Measurements from ENCODE around the gene LRRC8C. TPM values are rescaled to one million over a fixed set of nuclear protein-coding genes. Genes with fewer than 3 reads are reported as not detected.

LRRC8C gene
- total and polyA plus RNA-seq, 10 donors = 3.7 to 33.0 (median 21.6) TPM

- Histone ChIP-seq H3K4me3 (peak overlapping the region in 3 of 8 donors; percentile 8 to 45 (median 14)), H3K36me3 (no peaks in the 10 kb centered on the region), H3K27me3 (replicated peaks in 1 of 7) (no peaks in the 10 kb centered on the region), H3K9me3 (no peaks in the 10 kb centered on the region), H3K4me1 (peaks cover 25 to 98% (median 61%) of the 10 kb centered on the region in 6 donors), H3K27ac (peak overlapping the region in 7 of 8 donors; percentile 38 to 81 (median 74))
- WGBS, 5 donors = 53 to 66% (median 63%) methylated on average over 2 of the region's 2 CpGs
- DNase-seq = no peak
- TF ChIP-seq POLR2AphosphoS5 (IDR thresholded peaks at IDR 0.05) (no peak), POLR2A (IDR thresholded peaks at IDR 0.05) (no peak), CTCF (IDR thresholded peaks at IDR 0.05 in 8 of 11, conservative IDR thresholded peaks at IDR 0.05 in 3 of 11) (no peak)
- intact Hi-C loops (cut with DNase I; ENCODE audit: low total_unique reads) = no loop called here
Measured at GRCh38 chr1:89758156-89758555, 125.2 kb downstream of the LRRC8C start.

- intact Hi-C loops (cut with DNase I; ENCODE audit: low total_unique reads) = no loop called here
- DNase-seq = no peak
- Histone ChIP-seq H3K9me3 (no peaks in the 10 kb centered on the region), H3K4me3 (no peak overlapping the region), H3K36me3 (no peaks in the 10 kb centered on the region), H3K27ac (peak overlapping the region in 5 of 8 donors; percentile 22 to 81 (median 74)), H3K27me3 (replicated peaks in 1 of 7) (no peaks in the 10 kb centered on the region), H3K4me1 (peaks cover 29 to 100% (median 65%) of the 10 kb centered on the region in 6 donors)
- WGBS, 5 donors = 76 to 89% (median 85%) methylated on average over 2 of the region's 2 CpGs
- TF ChIP-seq POLR2AphosphoS5 (IDR thresholded peaks at IDR 0.05) (no peak), POLR2A (IDR thresholded peaks at IDR 0.05) (no peak), CTCF (IDR thresholded peaks at IDR 0.05 in 8 of 11, conservative IDR thresholded peaks at IDR 0.05 in 3 of 11) (no peak)
Measured at GRCh38 chr1:89759036-89759435, 126.1 kb downstream of the LRRC8C start.

- intact Hi-C loops (cut with DNase I; ENCODE audit: low total_unique reads) = loop anchor here (5.0 kb wide), 1 partner anchor 278 kb away; no protein-coding TSS in a partner anchor
- Histone ChIP-seq H3K4me3 (no peak overlapping the region), H3K27me3 (replicated peaks in 1 of 7) (no peaks in the 10 kb centered on the region), H3K27ac (peak overlapping the region in 5 of 8 donors; percentile 3 to 76 (median 49)), H3K9me3 (no peaks in the 10 kb centered on the region), H3K4me1 (peaks cover 29 to 85% (median 56%) of the 10 kb centered on the region in 6 donors), H3K36me3 (no peaks in the 10 kb centered on the region)
- TF ChIP-seq CTCF (IDR thresholded peaks at IDR 0.05 in 8 of 11, conservative IDR thresholded peaks at IDR 0.05 in 3 of 11) = no peak
- TF ChIP-seq POLR2A (IDR thresholded peaks at IDR 0.05) = no peak
- no peak for TF ChIP-seq POLR2AphosphoS5 (IDR thresholded peaks at IDR 0.05)
- 63 to 69% (median 65%) methylated on average over 3 of the region's 3 CpGs for whole genome bisulfite sequencing, 5 donors
- no peak for DNase-seq
Measured at GRCh38 chr1:89760496-89760895, 127.6 kb downstream of the LRRC8C start.

- Histone ChIP-seq H3K4me1 (peaks cover 29 to 77% (median 52%) of the 10 kb centered on the region in 6 donors), H3K9me3 (no peaks in the 10 kb centered on the region), H3K27ac (peak overlapping the region in 3 of 8 donors; percentile 4 to 77 (median 76)), H3K36me3 (no peaks in the 10 kb centered on the region), H3K27me3 (replicated peaks in 1 of 7) (no peaks in the 10 kb centered on the region), H3K4me3 (no peak overlapping the region)
- intact Hi-C loops (cut with DNase I; ENCODE audit: low total_unique reads) = loop anchor here (5.0 kb wide), 1 partner anchor 279 kb away; no protein-coding TSS in a partner anchor
- DNase-seq = no peak
- WGBS, 5 donors = 58 to 77% (median 69%) methylated on average over 1 of the region's 1 CpG
- no peak for TF ChIP-seq POLR2A (IDR thresholded peaks at IDR 0.05)
- no peak for TF ChIP-seq POLR2AphosphoS5 (IDR thresholded peaks at IDR 0.05)
- TF ChIP-seq CTCF (IDR thresholded peaks at IDR 0.05 in 8 of 11, conservative IDR thresholded peaks at IDR 0.05 in 3 of 11) = no peak
Measured at GRCh38 chr1:89761338-89761737, 128.4 kb downstream of the LRRC8C start.

Data from spleen (tissue), 11 donors.